ENCODE measurements around the gene MDH2.
"Not testable (repeated sequence)": the region's sequence is repeated elsewhere in the genome, so short reads cannot be mapped to it uniquely, and the experiment has no call there.

Gene MDH2, protein sequence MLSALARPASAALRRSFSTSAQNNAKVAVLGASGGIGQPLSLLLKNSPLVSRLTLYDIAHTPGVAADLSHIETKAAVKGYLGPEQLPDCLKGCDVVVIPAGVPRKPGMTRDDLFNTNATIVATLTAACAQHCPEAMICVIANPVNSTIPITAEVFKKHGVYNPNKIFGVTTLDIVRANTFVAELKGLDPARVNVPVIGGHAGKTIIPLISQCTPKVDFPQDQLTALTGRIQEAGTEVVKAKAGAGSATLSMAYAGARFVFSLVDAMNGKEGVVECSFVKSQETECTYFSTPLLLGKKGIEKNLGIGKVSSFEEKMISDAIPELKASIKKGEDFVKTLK

DNA sequence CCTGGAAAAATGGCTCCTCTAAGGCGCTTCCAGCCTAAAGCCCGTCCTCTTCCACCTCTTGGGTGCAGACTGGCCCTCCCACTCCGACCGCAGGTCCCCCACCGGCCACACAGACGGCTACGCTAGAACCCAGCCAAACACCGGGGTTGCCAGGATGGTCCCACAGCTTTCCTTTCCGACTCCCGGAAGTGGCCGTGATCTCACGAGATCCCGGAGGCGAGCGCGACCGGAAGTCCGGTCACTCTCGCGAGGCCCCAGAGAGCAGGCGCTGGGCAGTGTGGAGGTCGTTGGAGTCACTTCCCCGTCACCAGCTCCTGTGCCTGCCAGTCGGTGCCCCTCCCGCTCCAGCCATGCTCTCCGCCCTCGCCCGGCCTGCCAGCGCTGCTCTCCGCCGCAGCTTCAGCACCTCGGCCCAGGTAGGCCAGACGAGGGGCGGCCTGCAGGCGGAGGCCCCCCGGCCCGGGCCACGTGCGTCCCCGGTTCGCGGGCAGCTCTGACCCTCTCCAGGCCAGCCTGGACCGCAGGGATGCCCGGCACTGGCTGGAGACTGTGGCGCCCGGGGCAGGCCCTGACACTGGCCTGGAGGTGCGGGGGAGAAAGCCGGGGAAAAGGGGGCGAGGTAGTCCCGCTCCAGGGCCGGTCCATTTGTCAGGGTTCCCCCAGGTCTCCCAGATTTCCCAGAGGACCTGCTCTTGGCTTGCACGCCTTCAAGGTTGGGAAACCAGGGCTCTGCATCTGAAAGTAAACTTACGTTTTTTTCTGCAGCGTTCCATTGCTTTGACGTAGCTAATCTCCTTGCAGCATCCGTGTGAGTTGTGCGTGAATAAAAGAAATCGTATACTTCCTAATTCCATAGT is at the start of gene MDH2, which contains the start of gene STYXL1:
Gene MDH2 (plus strand): TSS at position 296 of the 857 bp plus-strand sequence. CDS start 55 bp downstream, at position 351.
Gene STYXL1 (minus strand): TSS at position 190 of the 857 bp plus-strand sequence. CDS start 17,477 bp downstream, outside the sequence.
- DNase-seq = peak; percentile 91

- no peak for DNase-seq
Measured at GRCh38 chr7:76000566-76000965, 47.3 kb upstream of the MDH2 start.

DNA sequence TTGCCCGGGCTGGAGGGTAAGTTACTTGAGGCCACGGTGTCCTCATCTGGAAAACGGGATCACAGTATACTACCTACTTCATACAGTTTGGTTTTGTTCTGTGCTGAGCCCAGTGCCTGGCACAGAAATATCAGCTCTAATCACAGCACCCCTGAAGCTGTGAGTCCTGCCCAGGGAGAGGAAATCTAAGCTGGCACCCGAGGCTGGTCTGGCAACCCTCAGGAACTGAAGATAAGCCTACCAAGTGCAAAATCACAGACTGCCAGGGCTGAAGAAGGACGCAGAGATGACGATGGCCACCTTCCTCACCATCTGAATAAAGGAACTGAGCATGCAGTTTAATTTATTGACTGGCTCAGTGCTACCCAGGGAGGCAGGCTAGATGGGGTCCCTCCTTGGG is 45.8 kb upstream of the MDH2 start:
- no peak for DNase-seq

GRCh38 chr7:76002822-76003221 is 45.1 kb upstream of the MDH2 start:
- no peak for DNase-seq

- DNase-seq = no peak
Measured at GRCh38 chr7:76003351-76003750, 44.6 kb upstream of the MDH2 start.

- DNase-seq = not testable (repeated sequence)
Measured at GRCh38 chr7:76005004-76005403, 42.9 kb upstream of the MDH2 start.

- DNase-seq = no peak
Measured at GRCh38 chr7:76008156-76008687, 39.7 kb upstream of the MDH2 start.

- DNase-seq = no peak
Measured at GRCh38 chr7:76009672-76010600, 38.0 kb upstream of the MDH2 start.

DNA sequence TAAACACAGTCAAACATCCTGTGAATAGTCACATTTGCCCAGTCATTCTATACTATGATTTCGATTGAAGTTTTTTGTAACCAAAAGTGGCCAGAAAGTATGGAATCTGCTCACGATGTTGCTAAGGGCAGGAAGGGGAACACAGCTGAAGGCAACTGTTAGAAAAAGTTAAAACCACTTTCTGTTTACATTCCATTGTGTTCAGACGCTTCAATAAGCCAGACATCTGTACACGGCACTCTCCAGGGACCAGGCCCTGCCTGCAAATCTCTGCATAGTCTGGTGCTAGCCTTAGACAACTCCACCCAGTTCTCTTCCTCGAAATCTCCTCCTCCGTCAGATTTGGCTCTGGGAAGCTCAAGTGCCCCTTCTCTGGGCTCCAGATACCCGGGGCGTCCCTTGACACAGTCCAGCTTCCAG is 36.5 kb upstream of the MDH2 start:
- peak; percentile 51 for DNase-seq

DNA sequence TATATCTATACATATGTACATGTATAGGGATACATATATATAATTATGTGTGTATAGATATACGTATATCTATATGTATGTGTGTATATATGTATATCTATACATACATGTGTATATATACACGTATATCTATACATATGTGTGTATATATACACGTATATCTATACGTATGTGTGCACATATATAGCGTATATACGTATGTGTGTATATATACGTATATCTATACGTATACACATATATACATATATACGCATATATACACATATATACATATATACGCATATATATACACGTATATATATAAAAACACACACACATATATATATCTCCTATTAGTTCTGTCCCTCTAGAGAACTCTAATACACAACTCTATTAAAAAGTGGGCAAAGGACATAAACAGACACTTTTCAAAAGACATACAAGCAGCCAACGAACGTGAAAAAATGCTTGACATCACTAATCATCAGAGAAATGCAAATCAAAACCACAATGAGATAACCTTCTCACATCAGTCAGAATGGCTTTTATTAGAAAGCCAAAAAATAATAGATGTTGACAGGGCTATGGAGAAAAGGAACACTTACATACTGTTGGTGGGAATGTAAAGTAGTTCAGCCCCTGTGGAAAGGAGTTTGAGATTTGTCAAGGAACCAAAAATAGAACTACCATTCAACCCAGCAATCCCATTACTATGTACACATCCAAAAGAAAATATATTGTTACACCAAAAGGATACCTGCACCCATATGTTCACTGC is 31.5 kb upstream of the MDH2 start:
- DNase-seq = no peak

- DNase-seq = not testable (repeated sequence)
Measured at GRCh38 chr7:76018520-76018919, 29.4 kb upstream of the MDH2 start.

DNA sequence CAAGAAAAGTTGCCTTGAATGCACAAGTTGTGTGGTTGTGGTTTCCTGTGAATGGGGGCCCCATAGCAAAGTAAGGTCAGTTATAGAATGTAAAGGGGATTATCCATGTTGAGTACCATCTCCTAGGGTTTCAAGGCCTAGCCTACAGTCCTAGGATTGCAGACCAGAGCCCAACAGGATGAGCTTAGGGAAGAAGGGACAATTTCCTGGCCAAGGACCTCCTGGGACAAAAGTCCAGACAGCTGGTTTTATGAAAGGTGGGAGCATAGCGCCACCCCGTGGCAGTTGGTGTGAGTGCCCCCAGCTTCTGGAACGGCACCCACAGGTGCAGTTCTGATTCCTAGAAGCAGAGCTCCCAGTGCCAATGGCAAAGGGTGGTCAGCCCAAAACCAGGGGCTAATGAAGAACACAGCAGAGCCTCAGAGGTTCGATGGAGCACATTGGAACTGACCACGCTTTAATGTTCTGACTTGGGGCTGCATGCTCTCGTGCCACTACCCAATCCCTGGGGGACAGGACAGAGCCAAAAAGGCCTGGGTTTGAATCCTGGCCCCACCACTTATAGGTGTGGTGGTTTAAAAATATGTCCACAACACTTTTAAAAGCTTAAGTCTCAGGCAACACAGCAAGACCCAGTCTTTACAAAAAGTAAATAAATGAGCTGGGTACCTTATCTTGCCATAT is 27.7 kb upstream of the MDH2 start:
- peak; percentile 41 for DNase-seq

- no peak for DNase-seq
Measured at GRCh38 chr7:76022026-76022780, 25.7 kb upstream of the MDH2 start.

DNA sequence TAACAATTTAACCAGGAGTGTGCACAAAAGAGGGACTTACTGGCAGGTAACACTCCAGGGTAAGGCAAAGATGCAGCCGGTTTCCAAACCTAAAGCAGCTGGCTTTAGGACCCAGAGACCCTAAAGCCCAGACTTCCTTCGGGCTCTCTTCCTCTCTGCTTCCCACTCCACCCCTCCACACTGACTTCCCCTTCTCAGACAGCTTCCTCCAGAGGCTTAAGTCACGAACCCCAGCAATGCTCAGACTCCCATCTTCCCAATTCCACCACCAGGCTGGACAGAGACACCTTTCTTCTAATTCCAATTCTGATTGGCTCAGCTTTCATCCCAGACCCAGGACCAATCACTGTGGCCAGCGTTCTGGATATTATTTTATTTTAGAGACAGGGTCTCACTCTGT is 24.9 kb upstream of the MDH2 start:
- DNase-seq = no peak

DNA sequence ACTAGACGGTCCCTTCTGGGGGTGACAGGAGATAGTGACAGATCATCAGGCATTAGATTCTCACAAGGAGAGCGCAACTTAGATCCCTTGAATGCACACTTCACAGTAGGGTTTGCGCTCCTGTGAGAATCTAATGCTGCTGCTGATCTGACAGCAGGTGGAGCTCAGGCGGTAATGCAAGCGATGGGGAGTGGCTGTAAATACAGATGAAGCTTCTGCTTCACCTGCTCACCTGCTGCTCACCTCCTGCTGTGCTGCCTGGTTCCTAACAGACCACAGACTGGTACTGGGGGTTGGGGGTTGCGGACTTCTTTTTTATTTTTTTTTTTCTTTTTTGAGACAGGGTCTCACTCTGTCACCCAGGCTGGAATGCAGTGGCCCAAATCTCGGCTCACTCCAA is 18.2 kb upstream of the MDH2 start:
- DNase-seq = not testable (repeated sequence)

GRCh38 chr7:76031964-76032363 is 15.9 kb upstream of the MDH2 start:
- DNase-seq = no peak

DNA sequence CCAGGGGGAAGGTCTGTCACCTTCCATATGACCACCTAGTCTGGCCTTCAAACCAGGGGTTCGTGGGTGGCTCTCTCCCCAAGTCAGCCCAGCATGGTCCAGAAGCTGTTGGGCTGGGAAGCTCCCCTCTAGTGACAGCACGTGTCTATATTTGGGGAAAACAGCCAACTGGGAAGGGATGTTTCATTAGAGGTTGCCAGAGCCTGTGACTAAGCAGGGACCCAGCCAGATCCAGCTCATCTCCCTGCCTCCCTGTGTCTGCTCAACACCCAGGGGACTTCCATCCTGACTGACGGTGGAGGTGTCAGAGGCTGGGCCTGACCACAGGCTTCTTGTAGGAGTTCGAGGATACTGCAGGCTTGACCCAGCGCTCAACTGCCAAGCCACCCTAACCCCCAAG is 10.6 kb upstream of the MDH2 start:
- peak; percentile 72 for DNase-seq

- DNase-seq = no peak
Measured at GRCh38 chr7:76040126-76040525, 7.8 kb upstream of the MDH2 start.

- no peak for DNase-seq
Measured at GRCh38 chr7:76044375-76044865, 3.5 kb upstream of the MDH2 start.

- DNase-seq = no peak
Measured at GRCh38 chr7:76047305-76047810, 548 bp upstream of the MDH2 start.

Measured in fibroblast of skin of right quadriceps (primary cell).